H1 (cell line): ENCODE measurements around the gene ROM1. TPM values are rescaled to one million over a fixed set of nuclear protein-coding genes. Genes with fewer than 3 reads are reported as not detected.

Source experiments
- HDAC2 ChIP-seq, 2 experiments: fragments of 300-600 bp in 1 of 2; sonication (generic) in 1 of 2; IDR thresholded peaks; 2 replicates each; pipeline ENCODE4 v1.6.1; 2011 to 2012; ENCODE audit warnings: low read depth in 2 of 2, low read length in 2 of 2, mild to moderate bottlenecking in 2 of 2, moderate library complexity in 2 of 2, borderline replicate concordance in 1 of 2, inconsistent platforms in 1 of 2
- MAFK ChIP-seq: IDR thresholded peaks from 2 replicates; pipeline ENCODE4 v1.6.1; 2012; ENCODE audit warnings: low read depth, mild to moderate bottlenecking, improper control_type of control experiment, low read length
- MAX ChIP-seq: IDR thresholded peaks from 2 replicates; pipeline ENCODE4 v1.6.1; 2012; ENCODE audit warnings: inconsistent platforms
- RAD21 ChIP-seq, 2 experiments: IDR thresholded peaks in 1 of 2; conservative IDR thresholded peaks in 1 of 2; 2 replicates each; pipeline ENCODE4 v1.6.1; 2011; ENCODE audit warnings: low read depth in 2 of 2, low read length in 2 of 2, improper control_type of control experiment in 1 of 2, inconsistent platforms in 1 of 2, mild to moderate bottlenecking in 1 of 2, moderate library complexity in 1 of 2
- SIRT6 ChIP-seq: IDR thresholded peaks from one replicate; pipeline ENCODE4 v1.7.1; 2012; ENCODE audit warnings: low read length, inconsistent platforms
- TCF12 ChIP-seq: IDR thresholded peaks from 2 replicates; pipeline ENCODE4 v1.6.1; 2011; ENCODE audit warnings: low read depth, mild to moderate bottlenecking, low read length
- polyA plus RNA-seq, 7 experiments: library from polyadenylated mRNA; depleted of rRNA in 3 of 7; stranded (reverse) in 5 of 7; unstranded in 2 of 7; fragments of >200 nt in 5 of 7; fragments of 200-250 nt in 2 of 7; gene quantifications; 1 replicate in 5 of 7; 2 replicates in 1 of 7; 4 replicates in 1 of 7; pipeline versions ENCODE4 v1.2.1 to v1.2.3, GENCODE V29; 2011 to 2013; ENCODE audit warnings: missing spikeins in 2 of 7, mixed read lengths in 2 of 7
- total RNA-seq: library from RNA; stranded (reverse); fragmentation: NEBNext Ultra II Directional; extraction: Animal tissue kit (Norgen Biotek cat#: 25700); gene quantifications from 2 replicates; pipeline ENCODE4 v1.2.1, GENCODE V29; 2021

The ROM1 gene
- total and polyA plus RNA-seq, 2 of the 8 experiments (the other 6 are each of a cell fraction or from before 2014, with no cell fraction given): 0.86 to 2.2 TPM

- no peak for TF ChIP-seq RAD21 (IDR thresholded peaks at IDR 0.05 in 1 of 2, conservative IDR thresholded peaks at IDR 0.05 in 1 of 2; ENCODE audit: low read depth in 2 of 2, low read length in 2 of 2)
- no peak for TF ChIP-seq MAFK
- no peak for TF ChIP-seq SIRT6
- TF ChIP-seq MAX: no peak
- TF ChIP-seq HDAC2 (IDR thresholded peaks at IDR 0.05; ENCODE audit: borderline replicate concordance in 1 of 2, low read depth in 2 of 2, low read length in 2 of 2): no peak
- TF ChIP-seq TCF12: no peak
Measured at GRCh38 chr11:62648185-62648966, 35.3 kb downstream of the ROM1 start (continued).
